Tibial nerve (tissue), 3 donors: ENCODE results near the gene POLR1G.

Experiments
- CTCF ChIP-seq, 5 experiments: fragments of 200-600 bp in 3 of 5; fragments of 450-650 bp in 2 of 5; sonication (generic) in 3 of 5; IDR thresholded peaks; one replicate each; pipeline ENCODE4 v1.5.1; 2016 to 2019; ENCODE audit warnings: antibody characterized with exemption in 5 of 5, mild to moderate bottlenecking in 3 of 5, moderate library complexity in 2 of 5
- POLR2A ChIP-seq, 2 donors: fragments of 450-650 bp; IDR thresholded peaks; one replicate each; pipeline ENCODE4 v1.6.1; 2017; ENCODE audit warnings: antibody characterized with exemption in 2 of 2, mild to moderate bottlenecking in 2 of 2, moderate library complexity in 2 of 2

GRCh38 chr19:45380107-45380506, 26.3 kb upstream of the POLR1G start:
- TF ChIP-seq CTCF (IDR thresholded peaks at IDR 0.05) (no peak), POLR2A (IDR thresholded peaks at IDR 0.05) (no peak)
